ENCODE results near the gene P4HTM.

The P4HTM gene

GRCh38 chr3:49012441-49013017, 22.5 kb downstream of the P4HTM start:
- DNase-seq, result no peak

GRCh38 chr3:49013113-49013737, 23.2 kb downstream of the P4HTM start:
- no peak for DNase-seq

- no peak for DNase-seq
Measured at GRCh38 chr3:49013738-49014660, 24.0 kb downstream of the P4HTM start.

GRCh38 chr3:49015072-49015471, 25.0 kb downstream of the P4HTM start:
- no peak for DNase-seq

- DNase-seq, result no peak
Measured at GRCh38 chr3:49015765-49016164, 25.7 kb downstream of the P4HTM start.

DNA sequence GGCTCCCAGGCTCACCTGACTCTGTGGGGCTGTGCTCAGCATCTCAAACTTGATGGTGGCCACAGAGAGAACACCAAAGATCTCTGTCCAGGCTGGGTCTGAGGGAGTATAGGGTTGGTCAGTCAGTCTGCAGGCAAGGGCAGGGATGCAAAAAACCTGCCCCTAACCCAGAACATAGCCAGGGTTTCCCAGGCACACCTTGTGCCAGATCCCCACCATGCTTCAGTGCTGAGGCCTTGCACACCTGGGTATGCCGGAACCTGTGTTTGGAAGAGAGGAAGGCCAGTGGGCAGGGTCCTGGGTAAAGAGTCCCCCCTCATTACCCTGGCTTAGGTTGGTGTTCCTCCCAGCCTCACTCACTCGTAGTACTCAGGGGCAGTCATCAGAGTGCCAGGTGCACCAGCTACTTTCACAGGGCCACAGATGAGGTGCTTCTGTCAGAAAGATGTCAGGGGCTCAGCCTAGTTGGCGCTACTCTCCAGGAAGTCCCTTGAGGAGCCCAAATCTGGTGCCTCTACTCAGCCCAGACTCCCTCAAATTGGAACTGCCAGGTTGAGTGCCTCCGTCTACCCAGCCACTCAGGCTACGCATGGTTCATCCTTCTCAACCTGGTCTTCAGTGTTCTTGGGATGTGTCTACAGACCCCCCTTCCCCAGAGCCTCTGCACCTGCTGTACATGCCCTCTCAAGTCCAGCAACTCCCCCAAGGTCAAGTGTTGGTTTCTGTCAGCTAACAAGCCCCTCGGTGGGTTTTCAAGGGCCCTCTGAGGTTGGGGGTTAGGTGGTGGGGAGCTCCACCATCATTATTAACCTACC, 26.6 kb downstream of the P4HTM start:
- no peak for DNase-seq

DNA sequence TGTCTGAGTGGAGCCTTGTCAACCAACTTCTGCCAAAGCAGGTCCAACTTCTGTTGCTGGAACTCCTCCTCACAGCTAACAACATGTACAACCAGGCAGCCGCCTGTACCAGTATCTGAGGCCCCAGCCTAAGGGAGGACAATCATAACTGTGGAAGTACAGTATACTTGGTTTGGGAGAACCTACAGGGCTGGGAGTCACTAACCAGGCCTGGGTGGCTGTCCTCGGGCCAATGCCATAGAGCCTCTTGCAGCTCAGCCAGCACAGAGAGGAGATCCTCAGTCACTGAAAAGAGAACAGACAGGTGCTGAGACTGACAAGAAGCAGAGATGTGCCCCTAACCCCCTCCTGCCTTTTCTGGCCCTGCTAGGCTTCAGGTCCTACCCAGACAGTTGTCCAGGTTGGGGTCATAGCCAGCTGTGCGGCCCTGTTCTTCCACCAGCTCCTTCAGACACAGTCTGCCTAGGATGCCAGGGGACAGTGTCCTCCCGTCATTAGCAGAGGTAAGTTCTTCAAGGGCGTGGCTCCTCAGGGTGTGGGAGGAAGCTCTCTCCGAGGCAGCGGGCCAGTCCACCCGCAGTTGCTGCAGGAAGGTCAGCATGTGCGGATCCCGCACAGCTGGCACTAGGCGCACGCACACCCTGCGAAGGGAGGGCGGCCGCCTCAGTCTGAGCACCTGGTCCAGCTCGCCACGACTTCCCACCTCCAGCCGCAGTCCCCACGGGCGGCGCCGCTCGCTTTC, 27.4 kb downstream of the P4HTM start:
- no peak for DNase-seq

- DNase-seq, result no peak
Measured at GRCh38 chr3:49017971-49018706, 28.1 kb downstream of the P4HTM start, which contains the start of gene DALRD3. TSS of gene DALRD3 (minus strand) at chr3:49018580. CDS start at chr3:49018564, 16 bp downstream.

- no peak for DNase-seq
Measured at GRCh38 chr3:49018707-49019006, 28.6 kb downstream of the P4HTM start.

DNA sequence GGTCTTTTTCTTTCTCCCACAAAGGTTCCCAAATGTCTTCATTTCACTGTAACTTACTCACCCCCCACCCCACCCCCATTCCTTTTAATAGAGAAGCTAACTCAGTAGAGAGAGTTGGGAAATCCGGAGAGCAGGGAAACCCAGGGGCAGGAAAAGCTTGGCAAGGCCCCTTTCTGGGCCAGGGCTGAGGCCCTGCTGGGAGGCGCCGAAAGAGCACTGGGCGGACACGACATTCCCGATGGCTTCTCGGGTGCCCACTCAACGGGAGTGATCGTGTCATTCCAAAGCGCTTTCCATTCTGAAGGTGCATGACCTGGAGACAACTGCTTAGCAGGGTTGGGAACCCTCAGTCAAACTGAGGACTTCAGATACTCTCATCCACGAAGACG, 29.9 kb downstream of the P4HTM start:
- DNase-seq, result no peak

DNA sequence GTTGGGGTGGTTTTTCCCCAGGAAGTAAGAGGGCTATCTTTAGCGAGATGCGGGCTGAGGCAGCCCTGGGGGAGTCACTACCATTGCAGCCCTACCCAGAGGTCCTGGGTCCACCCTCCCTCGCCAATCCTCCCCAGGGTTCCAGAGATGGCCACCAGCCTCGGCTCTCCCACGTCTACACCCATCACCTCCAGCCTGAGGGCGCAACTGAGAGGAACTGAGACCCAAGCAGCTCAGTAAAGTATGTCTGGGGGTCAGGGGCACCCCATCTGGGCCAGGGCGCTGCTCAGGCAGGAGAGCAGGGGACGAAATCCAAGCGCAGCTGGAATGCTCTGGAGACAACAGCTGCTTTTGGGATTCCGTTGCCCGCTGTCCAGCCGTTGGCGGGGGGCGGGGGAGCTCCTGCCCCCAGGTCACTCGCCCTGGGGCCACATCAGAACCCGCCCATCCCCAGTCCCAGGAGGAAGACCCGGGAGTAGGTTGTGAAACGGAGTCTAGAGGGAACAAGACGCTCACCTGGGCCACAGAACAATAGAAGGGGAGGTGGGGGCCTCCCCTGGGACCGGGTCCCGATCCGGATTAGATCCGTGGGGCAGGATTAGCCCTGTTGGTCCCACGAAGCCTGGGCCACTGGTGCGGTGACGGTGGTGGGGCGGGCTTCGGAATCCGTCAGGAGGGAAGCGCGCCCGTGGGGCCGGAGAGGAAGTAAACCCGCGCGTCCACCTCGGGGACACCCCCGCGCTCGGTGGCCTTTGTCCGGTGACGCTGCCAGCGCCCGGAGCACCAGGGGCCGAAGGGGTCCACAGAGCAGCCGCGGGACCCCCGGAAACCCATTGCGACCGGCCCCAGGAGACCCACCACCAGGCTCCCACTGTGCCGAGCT, 30.5 kb downstream of the P4HTM start:
- no peak for DNase-seq

- peak; percentile 83 for DNase-seq
Measured at GRCh38 chr3:49021213-49021812, 31.3 kb downstream of the P4HTM start.

DNA sequence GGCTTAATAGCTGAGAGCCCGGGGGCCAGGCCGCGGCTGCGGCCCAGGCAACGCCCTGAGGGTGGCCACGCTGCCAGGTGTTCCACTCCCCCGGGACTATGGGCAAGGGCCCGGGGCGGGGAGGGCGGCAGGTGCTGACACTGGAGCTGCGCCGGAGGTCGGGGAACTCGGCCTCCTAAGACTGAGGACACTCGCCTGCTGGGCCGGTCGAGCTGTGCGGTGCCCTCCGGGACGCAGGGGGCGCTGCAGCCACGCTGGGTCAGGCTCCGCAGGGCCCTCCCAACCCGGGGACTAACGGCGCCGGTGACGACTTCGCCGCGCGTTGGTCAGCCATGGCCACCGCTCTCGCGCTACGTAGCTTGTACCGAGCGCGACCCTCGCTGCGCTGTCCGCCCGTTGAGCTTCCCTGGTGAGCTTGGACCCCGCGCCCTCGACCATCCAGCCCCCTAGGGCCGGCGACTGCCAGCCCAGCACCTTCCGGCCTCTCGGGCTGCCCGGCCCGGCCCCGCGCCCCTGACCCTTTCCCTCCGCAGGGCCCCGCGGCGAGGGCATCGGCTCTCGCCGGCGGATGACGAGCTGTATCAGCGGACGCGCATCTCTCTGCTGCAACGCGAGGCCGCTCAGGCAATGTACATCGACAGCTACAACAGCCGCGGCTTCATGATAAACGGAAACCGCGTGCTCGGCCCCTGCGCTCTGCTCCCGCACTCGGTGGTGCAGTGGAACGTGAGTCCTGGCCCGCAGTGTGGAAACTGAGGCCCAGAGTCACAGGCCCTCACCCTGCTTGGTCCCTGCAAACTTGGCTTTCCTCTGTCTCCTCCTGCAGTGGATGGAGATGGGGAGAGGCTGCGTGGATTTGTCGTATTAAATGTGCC, 32.0 kb downstream of the P4HTM start, which contains the start of gene NDUFAF3:
Gene NDUFAF3 (plus strand): TSS at position 309 of the 875 bp plus-strand sequence. CDS start 24 bp downstream, at position 333.
- peak; percentile 76 for DNase-seq

DNA sequence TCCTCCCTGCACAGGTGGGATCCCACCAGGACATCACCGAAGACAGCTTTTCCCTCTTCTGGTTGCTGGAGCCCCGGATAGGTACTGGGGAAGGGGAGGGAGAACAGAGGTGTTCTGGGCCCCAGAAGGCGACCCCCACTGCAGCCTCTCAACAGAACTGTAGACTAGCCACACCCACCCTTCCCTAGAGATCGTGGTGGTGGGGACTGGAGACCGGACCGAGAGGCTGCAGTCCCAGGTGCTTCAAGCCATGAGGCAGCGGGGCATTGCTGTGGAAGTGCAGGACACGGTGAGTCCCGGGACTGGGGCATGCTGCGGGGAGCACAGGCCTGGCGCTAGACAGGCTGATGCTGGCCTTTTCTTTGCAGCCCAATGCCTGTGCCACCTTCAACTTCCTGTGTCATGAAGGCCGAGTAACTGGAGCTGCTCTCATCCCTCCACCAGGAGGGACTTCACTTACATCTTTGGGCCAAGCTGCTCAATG, 32.7 kb downstream of the P4HTM start:
- no peak for DNase-seq

DNA sequence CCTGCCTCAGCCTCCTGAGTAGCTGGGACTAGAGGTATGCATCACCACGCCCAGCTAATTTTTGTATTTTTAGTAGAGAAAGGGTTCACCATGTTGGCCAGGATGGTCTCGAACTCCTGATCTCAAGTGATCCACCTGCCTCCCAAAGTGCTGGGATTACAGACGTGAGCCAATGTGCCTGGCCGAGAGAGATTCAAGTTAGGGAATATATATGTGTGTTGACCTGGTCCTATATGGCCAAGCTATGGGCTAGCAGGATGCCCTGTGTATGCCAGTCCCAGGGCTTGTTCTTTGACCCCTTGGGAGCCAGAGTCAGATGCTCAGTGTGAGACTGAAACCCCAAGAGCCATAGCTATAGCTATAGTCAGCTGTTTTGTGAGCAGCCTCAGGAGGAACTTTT, 33.7 kb downstream of the P4HTM start:
- no peak for DNase-seq

DNA sequence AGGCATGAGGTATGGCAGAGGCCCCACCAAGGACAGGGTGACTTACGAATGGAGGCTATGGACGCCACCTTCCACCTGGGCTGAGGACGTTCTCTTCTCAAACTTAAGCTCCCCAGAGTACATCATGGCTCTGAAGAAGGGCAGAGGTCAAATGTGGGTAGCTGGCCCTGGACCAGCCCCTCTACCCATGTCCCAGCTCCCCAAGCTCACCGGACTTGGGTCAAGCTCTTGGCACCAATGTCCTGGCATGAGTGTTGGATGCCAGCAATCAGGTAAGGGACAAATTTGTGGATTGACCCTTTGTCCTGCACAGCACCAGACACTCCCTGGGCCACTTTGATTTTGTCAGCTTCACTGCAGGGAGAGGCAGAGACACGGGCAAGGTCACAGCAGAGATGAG, 34.4 kb downstream of the P4HTM start:
- DNase-seq, result no peak

DNA sequence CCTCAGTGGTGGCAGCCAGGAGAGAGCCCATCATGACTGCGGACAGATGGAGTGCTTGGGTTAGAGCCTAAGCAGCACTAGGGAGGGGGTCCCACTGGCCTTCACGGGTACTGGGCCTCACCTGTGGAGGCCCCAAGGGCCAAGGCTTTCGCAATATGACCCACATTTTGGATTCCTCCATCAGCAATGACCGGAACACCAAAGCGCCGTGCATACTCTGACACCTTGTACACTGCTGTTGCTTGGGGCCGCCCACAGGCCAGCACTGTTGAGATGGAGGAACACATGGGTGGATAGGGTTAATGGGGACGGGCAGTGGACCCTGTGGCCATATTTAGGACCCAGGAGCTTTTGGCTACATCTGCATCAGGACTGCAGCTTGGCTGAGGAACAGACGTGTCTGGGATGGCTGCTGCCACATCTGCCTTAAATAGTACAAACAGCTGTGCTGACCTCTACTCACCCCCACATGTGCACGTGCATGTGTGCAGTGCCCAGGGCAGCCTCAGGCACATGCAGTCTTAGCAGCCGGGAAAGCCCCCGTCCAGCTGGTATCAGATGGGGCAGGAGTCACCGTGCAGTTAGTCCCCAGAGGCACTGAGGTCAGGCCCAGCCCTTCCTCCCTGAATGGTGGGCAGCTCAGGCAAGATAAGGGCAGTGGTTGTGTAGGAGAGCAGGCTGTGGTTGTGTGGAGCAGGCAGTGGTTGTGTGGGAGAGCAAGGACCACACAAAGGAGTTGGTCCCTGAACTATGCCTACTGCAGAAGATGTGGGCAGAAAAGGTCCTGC, 35.2 kb downstream of the P4HTM start:
- DNase-seq, result no peak

All from DMS 273 treated with DMSO at 0.1 percent for 48 hours (cell line).